Left ventricle myocardium inferior (tissue), 1 donor: ENCODE data around the gene NCBP3. TPM values are rescaled to one million over a fixed set of nuclear protein-coding genes. Genes with fewer than 3 reads are reported as not detected.
A peak's percentile ranks its signal among the peaks of the same experiment; 100 is the strongest.

Experiments
- DNase-seq: peaks from one replicate; pipeline ENCODE4 v3.0.0-alpha.2; 2020
- H3K27ac ChIP-seq: fragments of 200-600 bp; replicated peaks from 2 replicates; pipeline ENCODE4 v1.8.0; 2021
- H3K27me3 ChIP-seq: fragments of 200-600 bp; 2 replicates; pipeline ENCODE4 v1.8.0; 2021; ENCODE audit warnings: low read depth
- H3K36me3 ChIP-seq: fragments of 200-600 bp; 2 replicates; pipeline ENCODE4 v1.8.0; 2021
- H3K4me1 ChIP-seq: fragments of 200-600 bp; 2 replicates; pipeline ENCODE4 v1.8.0; 2021
- H3K4me3 ChIP-seq: fragments of 200-600 bp; 2 replicates; pipeline ENCODE4 v1.8.0; 2021; ENCODE audit warnings: mild to moderate bottlenecking, moderate library complexity
- H3K9me3 ChIP-seq: fragments of 200-600 bp; replicated peaks from 2 replicates; pipeline ENCODE4 v1.8.0; 2021
- intact Hi-C: fragments of 100-400 bp; cut with micrococcal nuclease; formaldehyde crosslinking; loops from one replicate; pipeline ENCODE4 v1.11.0; 2022
- total RNA-seq: library from RNA; stranded (reverse); fragmentation: NEBNext Ultra II Directional; extraction: Animal tissue kit (Norgen Biotek cat#: 25700); gene quantifications from one replicate; pipeline ENCODE4 v1.2.1, GENCODE V29; 2021
- TF ChIP-seq, protein P1 (sequence below): fragments of 200-600 bp; IDR thresholded peaks from 2 replicates; pipeline ENCODE4 v1.8.0; 2021; ENCODE audit warnings: antibody characterized with exemption, mild to moderate bottlenecking, borderline replicate concordance
- donor health status: DM: no; HTN: yes; CAD: no; lungs with severe emphysema.

NCBP3 gene
- total RNA-seq, 1 donor from 2014 or later: 18.2 TPM

DNA sequence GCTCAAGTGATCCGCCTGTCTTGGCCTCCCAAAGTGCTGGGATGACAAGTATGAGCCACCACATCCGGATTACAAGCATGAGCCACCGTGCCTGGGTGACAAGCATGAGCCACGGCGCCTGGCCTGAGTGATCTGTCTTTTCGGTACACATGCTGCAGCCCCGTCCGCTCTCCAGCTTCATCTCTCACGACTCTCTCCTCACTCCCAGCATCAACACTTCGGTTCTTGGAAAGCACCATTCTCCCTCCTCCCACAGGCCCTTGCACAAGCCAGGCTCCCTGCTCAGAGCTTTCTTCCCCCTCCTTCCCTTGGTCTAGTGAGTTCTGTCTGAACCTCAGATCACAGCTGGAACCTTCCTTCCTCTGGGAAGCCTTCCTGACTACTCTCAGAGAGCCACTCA is 6.5 kb upstream of the NCBP3 start:
- Histone ChIP-seq H3K27me3 (no peaks in the 10 kb centered on the region), H3K36me3 (no peaks in the 10 kb centered on the region), H3K4me1 (no peaks in the 10 kb centered on the region), H3K9me3 (no peaks in the 10 kb centered on the region), H3K4me3 (no peak overlapping the region), H3K27ac (no peak overlapping the region)
- intact Hi-C loops: no loop called here
- TF ChIP-seq, protein P1, sequence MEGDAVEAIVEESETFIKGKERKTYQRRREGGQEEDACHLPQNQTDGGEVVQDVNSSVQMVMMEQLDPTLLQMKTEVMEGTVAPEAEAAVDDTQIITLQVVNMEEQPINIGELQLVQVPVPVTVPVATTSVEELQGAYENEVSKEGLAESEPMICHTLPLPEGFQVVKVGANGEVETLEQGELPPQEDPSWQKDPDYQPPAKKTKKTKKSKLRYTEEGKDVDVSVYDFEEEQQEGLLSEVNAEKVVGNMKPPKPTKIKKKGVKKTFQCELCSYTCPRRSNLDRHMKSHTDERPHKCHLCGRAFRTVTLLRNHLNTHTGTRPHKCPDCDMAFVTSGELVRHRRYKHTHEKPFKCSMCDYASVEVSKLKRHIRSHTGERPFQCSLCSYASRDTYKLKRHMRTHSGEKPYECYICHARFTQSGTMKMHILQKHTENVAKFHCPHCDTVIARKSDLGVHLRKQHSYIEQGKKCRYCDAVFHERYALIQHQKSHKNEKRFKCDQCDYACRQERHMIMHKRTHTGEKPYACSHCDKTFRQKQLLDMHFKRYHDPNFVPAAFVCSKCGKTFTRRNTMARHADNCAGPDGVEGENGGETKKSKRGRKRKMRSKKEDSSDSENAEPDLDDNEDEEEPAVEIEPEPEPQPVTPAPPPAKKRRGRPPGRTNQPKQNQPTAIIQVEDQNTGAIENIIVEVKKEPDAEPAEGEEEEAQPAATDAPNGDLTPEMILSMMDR: no peak
- DNase-seq: no peak

DNA sequence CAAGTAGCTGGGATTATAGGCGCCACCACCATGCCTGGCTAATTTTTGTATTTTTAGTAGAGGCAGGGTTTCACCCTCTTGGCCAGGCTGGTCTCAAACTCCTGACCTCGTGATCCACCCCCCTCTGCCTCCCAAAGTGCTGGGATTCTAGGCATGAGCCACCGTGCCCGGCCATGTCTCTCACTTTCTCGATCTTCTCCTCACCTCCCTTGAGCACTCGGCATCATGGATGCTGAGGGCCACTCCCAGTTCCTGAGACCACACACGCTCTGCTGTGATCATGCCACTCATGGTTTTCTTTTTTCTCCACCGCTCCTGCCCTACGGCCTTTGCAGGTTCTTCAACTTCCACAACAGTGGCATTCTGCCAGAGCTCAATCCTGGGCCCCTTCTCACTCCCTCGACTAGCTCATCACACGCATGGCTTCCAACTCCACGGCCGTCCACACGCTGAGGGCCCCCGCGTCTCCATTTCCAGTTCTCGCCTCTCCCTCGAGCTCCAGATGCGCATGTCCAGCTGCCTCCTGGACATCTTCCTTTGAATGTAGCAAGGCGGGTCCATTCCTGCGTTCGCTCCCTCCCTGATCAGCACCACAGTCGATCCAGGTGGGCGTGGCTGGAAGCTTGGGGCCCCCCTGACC is 5.5 kb upstream of the NCBP3 start:
- intact Hi-C loops: no loop called here
- Histone ChIP-seq H3K27ac (no peak overlapping the region), H3K4me3 (no peak overlapping the region), H3K4me1 (peaks cover under 1% of the 10 kb centered on the region), H3K36me3 (no peaks in the 10 kb centered on the region), H3K9me3 (no peaks in the 10 kb centered on the region), H3K27me3 (no peaks in the 10 kb centered on the region)
- no peak for DNase-seq
- TF ChIP-seq, protein P1: no peak

DNA sequence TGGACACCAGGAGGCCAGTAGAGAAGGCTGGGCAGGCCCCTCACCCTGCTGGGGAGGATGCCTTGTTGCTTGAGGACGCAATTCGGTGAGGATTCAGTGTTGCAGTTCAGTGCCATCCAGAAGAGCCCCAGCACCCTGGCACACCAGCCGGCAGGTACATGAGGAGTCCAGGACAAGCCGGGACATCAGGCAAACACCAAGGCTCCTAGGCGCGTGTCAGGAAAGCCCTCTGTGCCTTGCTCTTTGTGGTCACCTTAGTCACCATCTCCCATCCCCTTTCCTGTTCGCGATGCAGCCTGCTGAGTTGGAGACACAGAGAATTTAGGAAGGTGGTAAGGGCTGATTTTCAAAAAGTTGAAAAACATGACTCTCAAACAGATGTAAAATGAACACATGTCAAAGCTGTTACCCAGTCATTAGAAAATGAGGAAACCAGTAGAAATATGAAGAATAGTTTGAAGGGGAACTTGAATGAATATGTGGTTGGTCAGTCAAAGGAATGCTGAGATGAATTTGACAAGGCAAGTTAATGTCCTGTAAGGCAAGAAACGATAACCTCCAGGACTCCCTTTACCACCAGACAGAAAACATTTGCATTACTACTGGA is 2.3 kb upstream of the NCBP3 start:
- no peaks in the 10 kb centered on the region for H3K27me3 ChIP-seq
- no peaks in the 10 kb centered on the region for H3K9me3 ChIP-seq
- no peak for DNase-seq
- H3K4me1 ChIP-seq: peaks cover 30% of the 10 kb centered on the region
- H3K4me3 ChIP-seq: no peak overlapping the region
- TF ChIP-seq, protein P1: no peak
- intact Hi-C loops: no loop called here
- peaks cover 12% of the 10 kb centered on the region for H3K36me3 ChIP-seq
- no peak overlapping the region for H3K27ac ChIP-seq

DNA sequence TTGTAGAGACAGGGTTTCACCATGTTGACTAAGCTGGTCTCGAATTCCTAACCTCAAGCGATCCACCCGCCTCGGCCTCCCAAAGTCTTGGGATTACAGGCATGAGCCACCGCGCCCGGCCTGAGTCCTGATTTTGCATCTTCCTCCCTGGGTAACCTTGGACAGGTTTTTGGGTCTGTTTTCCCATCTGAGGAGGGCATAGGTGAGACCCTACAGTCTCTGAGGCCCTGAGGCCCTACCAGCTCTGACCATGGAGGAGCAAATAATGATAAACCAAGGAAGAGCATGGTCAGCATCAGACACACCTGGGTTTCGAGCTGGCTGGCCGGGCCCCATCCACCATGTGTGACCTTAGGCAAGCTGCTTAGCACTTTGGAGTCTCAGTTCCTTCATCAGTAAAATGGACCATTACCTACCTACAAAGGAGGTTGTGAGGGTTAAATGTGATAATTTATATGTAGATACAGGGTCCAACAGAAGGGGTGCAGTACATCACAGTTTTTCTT is 1.2 kb upstream of the NCBP3 start:
- intact Hi-C loops: no loop called here
- no peaks in the 10 kb centered on the region for H3K9me3 ChIP-seq
- no peak for DNase-seq
- no peak overlapping the region for H3K4me3 ChIP-seq
- peaks cover 35% of the 10 kb centered on the region for H3K4me1 ChIP-seq
- TF ChIP-seq, protein P1: no peak
- no peak overlapping the region for H3K27ac ChIP-seq
- H3K36me3 ChIP-seq: peaks cover 22% of the 10 kb centered on the region
- H3K27me3 ChIP-seq: no peaks in the 10 kb centered on the region

DNA sequence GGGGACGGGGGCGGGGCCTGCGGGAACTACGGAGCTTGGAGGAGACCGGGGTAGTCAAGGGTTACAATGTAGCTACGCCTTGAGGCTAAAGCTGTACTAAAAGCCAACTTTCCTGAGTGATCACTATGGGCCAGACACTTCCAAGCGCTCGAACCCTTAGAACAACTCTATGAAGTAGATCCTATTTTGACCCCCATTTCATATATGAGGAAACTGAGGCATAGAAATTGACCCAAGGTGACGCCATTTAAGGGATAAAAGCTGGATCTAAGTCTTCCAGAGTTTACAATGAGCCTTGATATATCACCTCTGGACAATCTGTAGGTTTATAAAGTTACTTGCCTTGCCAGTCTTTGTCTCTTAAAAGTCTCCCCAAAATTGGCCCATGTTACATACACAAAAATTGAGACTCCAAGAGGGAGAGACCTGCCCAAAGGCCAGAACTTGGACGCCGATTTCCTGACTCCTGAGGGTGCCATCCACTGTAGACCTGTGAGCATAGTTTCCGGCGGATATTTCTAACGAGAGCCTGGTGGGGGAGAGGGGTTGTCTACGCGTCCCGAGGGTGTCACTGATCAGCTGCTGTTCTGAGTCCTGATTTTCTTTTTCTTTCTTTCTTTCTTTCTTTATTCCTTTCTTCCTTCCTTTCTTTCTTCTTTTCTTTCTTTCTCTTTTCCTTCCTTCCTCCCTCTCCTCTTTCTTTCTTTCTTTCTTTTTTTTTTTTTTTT is 555 bp upstream of the NCBP3 start:
- H3K36me3 ChIP-seq: peaks cover 28% of the 10 kb centered on the region
- H3K4me1 ChIP-seq: peaks cover 35% of the 10 kb centered on the region
- intact Hi-C loops: no loop called here
- no peaks in the 10 kb centered on the region for H3K9me3 ChIP-seq
- no peaks in the 10 kb centered on the region for H3K27me3 ChIP-seq
- H3K4me3 ChIP-seq: peak overlapping the region; percentile 99
- TF ChIP-seq, protein P1: no peak
- no peak for DNase-seq
- peak overlapping the region; percentile 95 for H3K27ac ChIP-seq
